ENCODE data around the gene SAYSD1.

The SAYSD1 gene

GRCh38 chr6:39107641-39108040 is 7.3 kb downstream of the SAYSD1 start:
- DNase-seq = no peak

DNA sequence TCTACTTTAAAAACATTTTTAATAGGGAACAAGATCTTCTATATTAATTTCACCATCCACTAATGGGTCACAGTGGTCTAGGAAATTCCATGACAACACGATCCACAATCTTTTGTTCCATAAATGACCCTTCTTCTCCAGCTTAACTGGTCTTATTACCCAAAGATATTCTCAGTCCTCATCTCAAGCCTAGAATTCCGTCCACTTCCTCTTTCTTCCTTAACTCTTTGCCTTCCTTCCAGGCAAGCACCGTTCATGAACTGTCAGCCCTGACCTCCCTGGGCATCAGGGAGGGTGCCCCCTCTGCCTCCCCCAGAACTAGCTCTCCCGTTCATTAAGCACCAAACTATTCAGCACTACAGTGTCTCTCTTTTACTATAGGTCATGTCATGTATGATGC is 8.0 kb downstream of the SAYSD1 start:
- no peak for DNase-seq

GRCh38 chr6:39104528-39104927 is 10.5 kb downstream of the SAYSD1 start:
- peak; percentile 40 for DNase-seq

GRCh38 chr6:39102821-39103136 is 12.2 kb downstream of the SAYSD1 start:
- no peak for DNase-seq

DNA sequence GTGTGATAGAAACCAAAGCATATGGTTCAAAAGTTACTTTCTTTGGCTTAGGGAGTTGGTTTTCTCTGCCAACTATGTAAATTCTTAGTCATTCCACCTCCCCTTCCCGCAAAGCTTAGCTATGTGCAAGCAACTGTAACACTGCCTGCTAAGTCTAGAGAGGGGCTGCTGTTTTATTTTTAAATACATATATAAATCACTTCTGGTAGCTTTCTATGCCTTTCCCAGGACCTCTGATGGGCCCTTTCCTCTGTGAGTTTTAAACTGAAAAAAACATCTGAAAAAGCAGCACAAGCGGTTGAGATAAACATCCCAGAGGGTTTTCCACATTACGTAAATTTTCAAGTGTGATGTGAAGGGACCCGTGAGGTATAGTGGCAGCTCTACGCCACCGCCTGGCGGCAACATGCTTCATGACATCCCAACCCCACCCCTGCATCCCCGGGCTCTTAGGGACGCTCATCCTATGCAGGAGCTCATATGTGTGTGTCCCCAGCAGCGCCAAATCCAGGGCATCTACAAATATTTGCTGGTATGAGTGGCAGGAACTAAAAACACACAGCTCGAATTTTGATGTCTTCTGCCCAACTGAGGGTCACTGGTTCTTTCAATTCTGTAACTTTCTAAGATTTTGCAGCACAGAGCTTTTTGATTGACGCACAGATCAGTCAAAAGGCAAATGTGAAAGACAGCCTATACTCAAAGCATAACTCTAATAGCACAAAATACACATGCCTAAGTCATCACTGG is 12.7 kb downstream of the SAYSD1 start:
- DNase-seq = no peak

- no peak for DNase-seq
Measured at GRCh38 chr6:39100358-39100757, 14.6 kb downstream of the SAYSD1 start.

DNA sequence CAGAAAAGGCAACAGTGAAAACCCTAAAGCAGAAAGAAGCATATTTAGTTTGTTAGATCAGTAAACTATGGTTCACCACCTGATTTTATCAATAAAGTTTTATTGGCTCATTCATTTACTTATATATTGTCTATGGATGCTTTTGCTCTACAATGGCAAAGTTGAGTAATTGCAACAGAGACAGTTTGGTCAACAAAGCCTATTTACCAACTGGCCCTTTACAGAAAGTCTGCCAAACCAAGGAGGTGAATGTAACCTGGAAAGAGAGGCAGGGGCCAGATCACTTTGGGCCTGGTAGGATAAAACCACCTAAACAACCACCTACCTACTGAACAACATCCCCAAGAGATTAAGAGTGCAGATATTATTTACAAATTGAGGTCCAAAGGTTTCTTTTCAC is 19.4 kb downstream of the SAYSD1 start:
- DNase-seq = no peak

DNA sequence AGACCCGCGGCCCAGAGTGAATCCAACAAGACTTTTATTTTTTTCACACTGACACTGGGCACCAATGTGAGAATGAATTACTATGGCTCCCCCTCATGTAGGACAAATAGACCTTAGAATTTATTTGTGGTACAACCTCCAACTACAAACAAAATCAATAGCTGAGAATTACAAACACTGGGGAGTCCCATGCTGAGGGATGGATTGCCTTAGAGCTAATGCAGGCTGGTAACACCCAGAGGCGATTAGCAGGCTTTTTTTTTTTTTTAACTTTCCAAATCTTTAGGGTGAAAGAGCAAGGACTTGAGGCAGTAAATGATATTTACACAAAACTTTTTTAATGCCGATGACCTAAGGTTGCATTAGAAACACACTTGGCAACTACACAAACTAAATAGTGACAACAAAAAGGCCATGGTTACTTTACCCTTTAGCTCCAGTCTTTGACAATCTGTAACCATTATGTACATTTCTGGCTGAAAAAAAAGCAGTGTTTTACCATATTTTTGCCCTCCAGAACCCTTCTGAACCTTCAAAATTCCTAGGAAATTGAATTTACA is 21.8 kb downstream of the SAYSD1 start:
- no peak for DNase-seq

- DNase-seq = peak; percentile 16
Measured at GRCh38 chr6:39092124-39092523, 22.9 kb downstream of the SAYSD1 start.

- peak; percentile 31 for DNase-seq
Measured at GRCh38 chr6:39091220-39091619, 23.8 kb downstream of the SAYSD1 start.

GRCh38 chr6:39090036-39090435 is 24.9 kb downstream of the SAYSD1 start:
- DNase-seq = no peak

GRCh38 chr6:39088331-39088730 is 26.7 kb downstream of the SAYSD1 start:
- DNase-seq = no peak

DNA sequence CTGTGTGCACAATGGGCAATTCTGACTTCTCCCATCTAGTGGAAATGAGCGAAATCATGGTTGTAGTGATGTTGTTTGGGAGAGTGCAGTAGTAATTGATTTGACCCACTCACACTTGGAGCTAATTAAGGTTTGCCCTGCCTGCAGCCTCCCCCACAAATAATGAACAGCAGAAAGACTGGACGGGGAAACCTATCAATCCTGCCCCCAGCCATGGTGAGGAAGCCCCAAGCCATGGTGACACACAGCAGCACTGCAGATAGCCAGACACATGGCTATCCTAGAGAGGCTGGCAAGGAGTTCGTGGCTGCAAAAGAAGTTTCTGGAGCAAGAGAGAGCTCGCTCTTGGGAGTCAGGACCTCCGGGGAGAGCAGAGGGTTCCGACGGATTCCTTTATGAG is 27.8 kb downstream of the SAYSD1 start:
- DNase-seq = no peak

GRCh38 chr6:39086711-39087110 is 28.3 kb downstream of the SAYSD1 start:
- DNase-seq = no peak

GRCh38 chr6:39086294-39086693 is 28.7 kb downstream of the SAYSD1 start:
- DNase-seq = peak; percentile 13

GRCh38 chr6:39085129-39085797 is 29.7 kb downstream of the SAYSD1 start:
- no peak for DNase-seq

- peak; percentile 62 for DNase-seq
Measured at GRCh38 chr6:39084506-39084905, 30.5 kb downstream of the SAYSD1 start.

DNA sequence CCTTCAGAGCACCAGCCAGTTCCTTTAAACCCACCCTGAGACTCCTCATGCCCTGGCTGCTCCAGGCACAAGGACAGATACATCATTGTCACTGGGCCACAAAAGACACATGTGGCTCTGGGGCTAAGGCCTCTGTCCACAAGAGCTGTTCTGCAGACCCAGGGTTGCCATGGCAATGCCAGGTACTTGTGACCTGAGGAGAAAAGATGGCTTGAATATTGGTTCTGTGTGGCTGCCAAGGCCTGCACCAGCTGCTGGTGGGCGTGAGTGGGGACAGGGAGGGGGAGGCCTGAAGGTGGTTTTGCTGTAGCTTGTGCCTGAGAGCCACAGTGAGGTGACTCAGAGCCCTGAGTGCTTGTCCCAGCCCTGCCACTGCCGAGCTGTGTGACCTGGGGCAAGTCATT is 31.8 kb downstream of the SAYSD1 start:
- peak; percentile 87 for DNase-seq

DNA sequence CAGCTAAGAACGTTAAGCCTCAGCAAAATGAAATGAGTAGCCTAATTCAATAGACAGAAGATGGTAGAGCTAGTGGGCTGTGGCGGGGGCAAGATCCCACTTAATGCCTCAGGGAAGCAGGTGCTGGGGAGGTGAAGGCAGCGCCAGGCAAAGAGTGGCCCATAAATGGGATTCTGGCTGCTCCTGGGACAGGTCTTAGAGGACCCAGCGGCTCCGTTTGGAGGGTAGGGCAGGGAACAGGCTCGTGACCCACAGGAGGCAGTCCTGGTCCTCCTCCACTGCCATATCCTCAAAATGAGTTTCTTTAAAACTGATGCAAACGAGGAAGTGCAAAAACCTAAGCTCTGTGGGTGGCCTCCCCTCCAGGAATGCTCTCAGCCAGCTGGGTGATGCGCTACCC is 32.7 kb downstream of the SAYSD1 start:
- DNase-seq = no peak

DNA sequence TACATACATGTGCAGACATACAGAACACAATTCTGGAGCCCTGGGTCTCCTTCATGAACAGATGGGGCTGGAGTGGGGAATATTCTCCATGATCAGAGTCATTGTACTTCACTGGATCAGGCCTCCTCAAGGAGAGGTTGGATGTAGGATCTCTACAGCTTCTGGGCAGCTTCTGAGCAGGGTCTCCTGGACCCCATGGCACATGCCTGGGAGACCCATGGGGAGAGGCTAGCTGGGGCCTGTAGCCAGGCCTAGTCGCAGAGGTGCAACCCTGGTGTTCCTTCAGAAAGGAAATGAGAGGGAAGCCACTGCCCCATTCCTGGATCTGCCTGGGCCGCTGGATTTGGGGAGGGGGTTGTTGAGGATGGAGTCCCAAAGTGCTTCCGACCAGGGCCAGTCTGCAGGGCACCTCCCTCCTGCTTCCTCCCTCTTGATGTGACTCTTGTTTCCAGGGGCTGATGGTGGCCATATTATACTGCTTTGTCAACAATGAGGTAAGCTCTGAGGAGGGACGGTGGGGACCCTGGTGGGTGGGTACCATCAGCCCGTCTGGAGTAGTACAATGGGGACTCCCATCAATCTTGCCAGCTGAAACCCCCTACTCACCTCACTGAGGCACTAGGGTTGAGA is 34.6 kb downstream of the SAYSD1 start:
- no peak for DNase-seq

DNA sequence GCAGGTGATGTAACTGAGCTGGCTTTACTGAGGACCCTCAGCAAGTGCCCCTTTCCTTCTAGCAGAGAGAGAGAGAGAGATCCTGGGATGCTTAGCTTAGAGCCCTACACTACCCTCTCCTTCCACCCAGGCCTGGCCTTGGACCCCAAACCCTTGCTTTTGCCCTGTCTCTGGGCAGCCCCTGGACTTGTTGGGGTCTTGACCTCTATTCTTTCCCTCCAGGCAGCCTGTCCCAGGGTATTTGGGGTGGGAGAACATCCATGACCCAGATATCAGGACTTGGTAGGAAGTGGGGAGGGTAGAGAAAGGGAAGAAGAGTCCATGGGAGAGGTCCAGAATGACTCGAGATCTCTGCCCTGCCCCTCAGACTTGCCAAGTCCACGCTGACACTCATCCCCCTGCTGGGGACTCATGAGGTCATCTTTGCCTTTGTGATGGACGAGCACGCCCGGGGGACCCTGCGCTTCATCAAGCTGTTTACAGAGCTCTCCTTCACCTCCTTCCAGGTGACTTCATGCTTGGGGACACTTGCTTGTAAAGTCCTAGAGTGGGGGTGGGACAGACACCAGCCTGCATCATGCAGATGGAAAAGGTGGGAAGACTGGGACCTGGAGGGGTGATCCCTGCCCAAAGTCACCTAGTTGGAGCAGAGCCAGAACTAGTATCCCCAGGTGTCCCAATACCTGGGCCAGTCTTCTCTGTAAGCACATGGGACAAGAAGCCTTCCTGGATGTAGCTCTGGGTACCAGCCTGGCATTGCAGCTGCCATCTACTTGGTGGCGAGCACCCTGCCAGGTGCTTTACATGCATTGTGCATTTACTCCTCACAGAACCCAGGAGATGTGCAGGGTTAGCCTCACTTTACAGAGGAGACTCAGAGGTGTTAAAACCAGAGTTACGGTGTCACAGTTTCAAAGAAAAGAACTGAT is 35.5 kb downstream of the SAYSD1 start:
- no peak for DNase-seq

- no peak for DNase-seq
Measured at GRCh38 chr6:39078695-39079094, 36.3 kb downstream of the SAYSD1 start.

Measured in DMS79 treated with DMSO at 0.1 percent for 48 hours (cell line).